ENCODE measurements around the gene TGIF1.

- no peak for TF ChIP-seq EZH2 (IDR thresholded peaks at IDR 0.05)
- no peak for TF ChIP-seq CTCF (IDR thresholded peaks at IDR 0.05)
- no peak for TF ChIP-seq EZH2phosphoT487 (IDR thresholded peaks at IDR 0.05)
Measured at GRCh38 chr18:3461704-3462103, 11.7 kb downstream of the TGIF1 start.
